H9 (cell line): ENCODE results near the gene SNX17. TPM values are rescaled to one million over a fixed set of nuclear protein-coding genes. Genes with fewer than 3 reads are reported as not detected.

Experiments
- DNase-seq: peaks from one replicate; pipeline ENCODE4 v3.0.0-alpha.2; 2017
- H2AFZ ChIP-seq: one replicate; pipeline ENCODE4 v1.6.1; 2013; ENCODE audit warnings: mild to moderate bottlenecking, low read length, control low read depth, moderate library complexity
- H2AK5ac ChIP-seq: 2 replicates; pipeline ENCODE4 v1.6.1; 2013; ENCODE audit warnings: low read length, control low read depth, mixed read lengths; ENCODE audit not compliant: insufficient read length
- H2BK120ac ChIP-seq: one replicate; pipeline ENCODE4 v1.6.1; 2013; ENCODE audit warnings: low read depth, mild to moderate bottlenecking, low read length, control low read depth, inconsistent platforms; ENCODE audit not compliant: poor library complexity, severe bottlenecking
- H2BK12ac ChIP-seq: 2 replicates; pipeline ENCODE4 v1.6.1; 2013; ENCODE audit warnings: low read length, control low read depth, mixed read lengths, low read depth; ENCODE audit not compliant: insufficient read length
- H2BK15ac ChIP-seq: 2 replicates; pipeline ENCODE4 v1.6.1; 2013; ENCODE audit warnings: low read depth, low read length, control low read depth
- H2BK20ac ChIP-seq: one replicate; pipeline ENCODE4 v1.6.1; 2013; ENCODE audit warnings: low read depth, mild to moderate bottlenecking, low read length, control low read depth, inconsistent platforms; ENCODE audit not compliant: poor library complexity, severe bottlenecking
- H2BK5ac ChIP-seq: 2 replicates; pipeline ENCODE4 v1.6.1; 2013; ENCODE audit warnings: low read length, control low read depth, mixed read lengths; ENCODE audit not compliant: insufficient read length
- H3K14ac ChIP-seq: 2 replicates; pipeline ENCODE4 v1.6.1; 2013; ENCODE audit warnings: low read length, control low read depth; ENCODE audit not compliant: insufficient read depth
- H3K18ac ChIP-seq: 2 replicates; pipeline ENCODE4 v1.6.1; 2013; ENCODE audit warnings: low read depth, mild to moderate bottlenecking, mixed read lengths, low read length, control low read depth; ENCODE audit not compliant: insufficient read length
- H3K23ac ChIP-seq: 2 replicates; pipeline ENCODE4 v1.6.1; 2013; ENCODE audit warnings: low read length, control low read depth, mixed read lengths, low read depth; ENCODE audit not compliant: insufficient read length
- H3K23me2 ChIP-seq: 2 replicates; pipeline ENCODE4 v1.6.1; 2013; ENCODE audit warnings: low read depth, mild to moderate bottlenecking, mixed read lengths, low read length, control low read depth; ENCODE audit not compliant: insufficient read length, poor library complexity, severe bottlenecking
- H3K27ac ChIP-seq: 2 replicates; pipeline ENCODE4 v1.5.1; 2013; ENCODE audit warnings: low read length, control low read depth, mixed read lengths, low read depth; ENCODE audit not compliant: insufficient read length
- H3K27me3 ChIP-seq: 2 replicates; pipeline ENCODE4 v1.6.1; 2013; ENCODE audit warnings: low read length, control low read depth, inconsistent platforms; ENCODE audit not compliant: insufficient read depth
- H3K4ac ChIP-seq: 2 replicates; pipeline ENCODE4 v1.6.1; 2013; ENCODE audit warnings: low read depth, mild to moderate bottlenecking, control low read depth, inconsistent platforms, low read length, moderate library complexity
- H3K4me1 ChIP-seq: 2 replicates; pipeline ENCODE4 v1.6.1; 2013; ENCODE audit warnings: low read length, control low read depth, inconsistent platforms; ENCODE audit not compliant: insufficient read depth
- H3K4me2 ChIP-seq: 2 replicates; pipeline ENCODE4 v1.6.1; 2013; ENCODE audit warnings: low read length, control low read depth, mixed read lengths; ENCODE audit not compliant: insufficient read length, insufficient read depth
- H3K56ac ChIP-seq: 2 replicates; pipeline ENCODE4 v1.6.1; 2013; ENCODE audit warnings: low read depth, mild to moderate bottlenecking, mixed read lengths, low read length, control low read depth; ENCODE audit not compliant: insufficient read length
- H3K79me1 ChIP-seq: 2 replicates; pipeline ENCODE4 v1.6.1; 2013; ENCODE audit warnings: low read depth, mild to moderate bottlenecking, moderate library complexity, low read length, control low read depth, inconsistent platforms; ENCODE audit not compliant: insufficient read depth, poor library complexity, severe bottlenecking
- H3K79me2 ChIP-seq: 2 replicates; pipeline ENCODE4 v1.6.1; 2013; ENCODE audit warnings: low read length, control low read depth, inconsistent platforms; ENCODE audit not compliant: insufficient read depth
- H3K9ac ChIP-seq: 2 replicates; pipeline ENCODE4 v1.6.1; 2013; ENCODE audit warnings: low read length, control low read depth, mixed read lengths; ENCODE audit not compliant: insufficient read length; ENCODE audit errors: extremely low read depth
- H3K9me3 ChIP-seq: one replicate; pipeline ENCODE4 v1.6.1; 2013; ENCODE audit warnings: low read depth, low read length, inconsistent platforms; ENCODE audit not compliant: control insufficient read depth
- H3T11ph ChIP-seq: one replicate; pipeline ENCODE4 v1.6.1; 2013; ENCODE audit warnings: mild to moderate bottlenecking, low read length, control low read depth, inconsistent platforms
- H4K20me1 ChIP-seq: one replicate; pipeline ENCODE4 v1.6.1; 2013; ENCODE audit not compliant: control insufficient read depth, insufficient read length, insufficient read depth
- H4K5ac ChIP-seq: 2 replicates; pipeline ENCODE4 v1.6.1; 2013; ENCODE audit warnings: low read depth, mild to moderate bottlenecking, mixed read lengths, low read length, control low read depth; ENCODE audit not compliant: insufficient read length
- H4K8ac ChIP-seq: replicated peaks from 2 replicates; pipeline ENCODE4 v1.6.1; 2013; ENCODE audit warnings: low read length, control low read depth, mixed read lengths, low read depth; ENCODE audit not compliant: insufficient read length
- H4K91ac ChIP-seq: 2 replicates; pipeline ENCODE4 v1.6.1; 2013; ENCODE audit warnings: low read depth, mild to moderate bottlenecking, moderate library complexity, mixed read lengths, low read length, control low read depth; ENCODE audit not compliant: insufficient read length
- H3K27ac Mint-ChIP-seq, 3 experiments: 2 replicates in 2 of 3; 3 replicates in 1 of 3; pipeline ENCODE4 v1.8.0; 2020 to 2021; ENCODE audit warnings: mixed read lengths in 3 of 3, mild to moderate bottlenecking in 1 of 3, moderate library complexity in 1 of 3
- H3K27me3 Mint-ChIP-seq: 2 replicates; pipeline ENCODE4 v1.8.0; 2021; ENCODE audit warnings: low read depth, mild to moderate bottlenecking, moderate library complexity, mixed read lengths
- H3K36me3 Mint-ChIP-seq, 3 experiments: 2 replicates in 2 of 3; 3 replicates in 1 of 3; pipeline ENCODE4 v1.8.0; 2020 to 2021; ENCODE audit warnings: low read depth in 3 of 3, mixed read lengths in 3 of 3; ENCODE audit not compliant: insufficient read depth in 1 of 3
- H3K4me1 Mint-ChIP-seq, 2 experiments: 2 replicates each; pipeline ENCODE4 v1.8.0; 2020; ENCODE audit warnings: mixed read lengths in 2 of 2
- H3K4me3 Mint-ChIP-seq, 2 experiments: 2 replicates in 1 of 2; 3 replicates in 1 of 2; pipeline ENCODE4 v1.8.0; 2020 to 2021; ENCODE audit warnings: mild to moderate bottlenecking in 2 of 2, mixed read lengths in 2 of 2, moderate library complexity in 1 of 2
- H3K9me3 Mint-ChIP-seq, 2 experiments: 2 replicates in 1 of 2; 3 replicates in 1 of 2; pipeline ENCODE4 v1.8.0; 2020; ENCODE audit warnings: mild to moderate bottlenecking in 2 of 2, mixed read lengths in 2 of 2, moderate library complexity in 1 of 2
- CTCF ChIP-seq: fragments of 200-600 bp; sonication (generic); conservative IDR thresholded peaks from 3 replicates; pipeline ENCODE4 v1.8.0; 2021; ENCODE audit warnings: antibody characterized with exemption, mild to moderate bottlenecking
- total RNA-seq: library from RNA; stranded (reverse); gene quantifications from 2 replicates; pipeline ENCODE4 v1.2.1, GENCODE V29; 2021

Gene SNX17
- total RNA-seq, 1 experiment from 2014 or later: 81.1 TPM

- Histone ChIP-seq H3T11ph (no peak overlapping the region), H3K18ac (no peak overlapping the region), H2BK5ac (no peak overlapping the region), H3K9me3 (no peaks in the 10 kb centered on the region), H3K4me1 (no peaks in the 10 kb centered on the region), H4K8ac (no peak overlapping the region), H3K56ac (no peak overlapping the region), H3K4me2 (no peak overlapping the region), H4K91ac (no peak overlapping the region), H3K4ac (no peak overlapping the region), H2BK15ac (no peak overlapping the region), H3K79me2 (no peaks in the 10 kb centered on the region), H2BK120ac (no peak overlapping the region), H3K27me3 (no peaks in the 10 kb centered on the region), H2BK20ac (no peak overlapping the region), H4K20me1 (no peaks in the 10 kb centered on the region), H3K14ac (no peak overlapping the region), H4K5ac (no peak overlapping the region), H3K9ac (no peak overlapping the region), H2AFZ (no peak overlapping the region), H2BK12ac (no peak overlapping the region), H3K23ac (no peak overlapping the region), H3K79me1 (no peaks in the 10 kb centered on the region), H3K27ac (no peak overlapping the region), H2AK5ac (no peak overlapping the region), H3K23me2 (no peaks in the 10 kb centered on the region)
- Mint-ChIP-seq H3K27ac (no peak overlapping the region), H3K4me3 (no peak overlapping the region), H3K36me3 (no peaks in the 10 kb centered on the region), H3K9me3 (no peaks in the 10 kb centered on the region), H3K4me1 (no peaks in the 10 kb centered on the region), H3K27me3 (no peaks in the 10 kb centered on the region)
- no peak for DNase-seq
- no peak for TF ChIP-seq CTCF
Observed at GRCh38 chr2:27420996-27421395, 50.6 kb downstream of the SNX17 start.
